Measurements from ENCODE around the gene COMMD3. TPM values are rescaled to one million over a fixed set of nuclear protein-coding genes. Genes with fewer than 3 reads are reported as not detected.

COMMD3 gene
- total RNA-seq, 4 donors from 2014 or later, result 29.9 to 41.3 (median 31.4) TPM

DNA sequence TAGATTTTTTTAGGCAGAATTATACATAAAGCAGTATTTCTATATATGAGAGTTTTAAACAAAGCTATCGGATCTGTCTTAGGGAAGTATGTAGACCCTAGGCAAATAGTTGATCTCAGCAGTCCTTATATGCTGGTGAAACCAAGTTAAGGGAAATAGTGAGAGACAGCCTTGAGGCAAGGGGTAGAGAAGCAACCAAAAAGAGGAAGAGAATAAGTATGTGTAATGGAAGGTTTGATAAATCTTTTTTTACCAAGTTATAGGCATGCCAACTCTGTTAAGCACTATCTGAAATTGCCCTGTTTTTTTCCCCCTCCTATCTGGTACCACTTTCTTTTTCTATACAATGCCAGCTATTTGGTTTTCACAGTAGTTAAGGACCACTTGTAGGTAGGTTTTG, 49.0 kb downstream of the COMMD3 start:
- H3K27ac ChIP-seq, result no peak overlapping the region
- 93 to 95% methylated on average over 1 of the region's 1 CpG for WGBS, 2 donors

DNA sequence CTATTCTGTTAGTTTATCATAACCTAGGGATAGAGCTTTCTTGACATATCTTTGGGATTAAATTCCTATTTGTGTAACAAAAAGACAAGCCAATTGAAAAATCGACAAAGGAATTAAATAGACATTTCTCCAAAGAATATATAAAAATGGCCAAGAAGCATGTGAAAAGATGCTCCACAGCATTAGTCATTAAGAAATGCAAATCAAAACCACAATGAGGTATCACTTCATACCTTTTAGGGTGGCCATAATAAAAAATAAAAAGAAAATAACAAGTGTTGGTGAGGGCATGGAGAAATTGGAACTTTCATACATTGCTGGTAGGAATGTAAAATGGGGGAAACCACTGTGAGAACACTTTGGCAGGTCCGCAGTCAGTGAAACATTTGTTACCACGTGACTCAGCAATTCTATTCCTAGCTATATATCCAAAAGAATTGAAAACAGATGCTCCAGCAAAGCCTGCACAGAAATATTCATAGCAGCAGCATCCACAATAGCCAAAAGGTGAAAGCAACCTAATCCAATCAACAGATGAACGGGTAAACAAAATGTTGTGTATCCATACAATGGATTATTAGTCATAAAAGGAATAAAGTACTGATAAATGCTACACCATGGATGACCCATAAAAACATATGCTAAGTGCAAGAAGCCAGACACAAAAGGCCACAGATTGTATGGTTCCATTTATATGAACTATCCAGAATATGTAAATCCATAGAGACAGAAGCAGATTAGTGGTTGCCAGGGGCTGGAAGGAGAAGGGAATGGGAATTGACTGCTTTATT, 49.7 kb downstream of the COMMD3 start:
- no peaks in the 10 kb centered on the region for H3K27me3 ChIP-seq
- no peaks in the 10 kb centered on the region for H3K4me1 ChIP-seq
- 85 to 90% methylated on average over 4 of the region's 4 CpGs for WGBS, 2 donors
- intact Hi-C loops (cut with DNase I), result no loop called here
- DNase-seq, result no peak
- no peaks in the 10 kb centered on the region for H3K36me3 ChIP-seq
- no peak overlapping the region for H3K4me3 ChIP-seq (replicated peaks in 1 of 3)
- TF ChIP-seq POLR2A (IDR thresholded peaks at IDR 0.05), result no peak
- TF ChIP-seq, protein P1, sequence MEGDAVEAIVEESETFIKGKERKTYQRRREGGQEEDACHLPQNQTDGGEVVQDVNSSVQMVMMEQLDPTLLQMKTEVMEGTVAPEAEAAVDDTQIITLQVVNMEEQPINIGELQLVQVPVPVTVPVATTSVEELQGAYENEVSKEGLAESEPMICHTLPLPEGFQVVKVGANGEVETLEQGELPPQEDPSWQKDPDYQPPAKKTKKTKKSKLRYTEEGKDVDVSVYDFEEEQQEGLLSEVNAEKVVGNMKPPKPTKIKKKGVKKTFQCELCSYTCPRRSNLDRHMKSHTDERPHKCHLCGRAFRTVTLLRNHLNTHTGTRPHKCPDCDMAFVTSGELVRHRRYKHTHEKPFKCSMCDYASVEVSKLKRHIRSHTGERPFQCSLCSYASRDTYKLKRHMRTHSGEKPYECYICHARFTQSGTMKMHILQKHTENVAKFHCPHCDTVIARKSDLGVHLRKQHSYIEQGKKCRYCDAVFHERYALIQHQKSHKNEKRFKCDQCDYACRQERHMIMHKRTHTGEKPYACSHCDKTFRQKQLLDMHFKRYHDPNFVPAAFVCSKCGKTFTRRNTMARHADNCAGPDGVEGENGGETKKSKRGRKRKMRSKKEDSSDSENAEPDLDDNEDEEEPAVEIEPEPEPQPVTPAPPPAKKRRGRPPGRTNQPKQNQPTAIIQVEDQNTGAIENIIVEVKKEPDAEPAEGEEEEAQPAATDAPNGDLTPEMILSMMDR (IDR thresholded peaks at IDR 0.05), result no peak
- no peak overlapping the region for H3K27ac ChIP-seq
- H3K9me3 ChIP-seq, result no peaks in the 10 kb centered on the region

More for the DNA sequence above, 49.0 kb downstream of the COMMD3 start:
- H3K4me3 ChIP-seq (replicated peaks in 1 of 3), result no peak overlapping the region
- intact Hi-C loops (cut with DNase I), result no loop called here
- no peaks in the 10 kb centered on the region for H3K9me3 ChIP-seq
- no peak for DNase-seq
- TF ChIP-seq POLR2A (IDR thresholded peaks at IDR 0.05), result no peak
- TF ChIP-seq, protein P1 (IDR thresholded peaks at IDR 0.05), result no peak
- H3K36me3 ChIP-seq, result no peaks in the 10 kb centered on the region
- H3K4me1 ChIP-seq, result no peaks in the 10 kb centered on the region
- H3K27me3 ChIP-seq, result no peaks in the 10 kb centered on the region

DNA sequence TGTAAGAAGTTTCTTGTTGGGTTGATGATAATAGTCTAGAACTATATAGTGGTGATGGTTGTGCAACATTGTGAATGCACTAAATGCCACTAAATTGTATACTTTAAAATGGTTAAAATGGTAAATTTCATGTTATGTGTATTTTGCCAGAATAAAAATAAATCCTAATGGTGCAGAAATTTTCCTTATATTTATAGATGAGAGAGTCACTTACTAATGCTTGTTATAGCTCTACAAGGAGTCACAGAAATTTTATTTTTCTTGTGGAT, 50.2 kb downstream of the COMMD3 start:
- H3K4me1 ChIP-seq, result no peaks in the 10 kb centered on the region
- intact Hi-C loops (cut with DNase I), result no loop called here
- H3K36me3 ChIP-seq, result no peaks in the 10 kb centered on the region
- DNase-seq, result no peak
- no peaks in the 10 kb centered on the region for H3K9me3 ChIP-seq
- H3K27ac ChIP-seq, result no peak overlapping the region
- TF ChIP-seq, protein P1 (IDR thresholded peaks at IDR 0.05), result no peak
- no peak for TF ChIP-seq POLR2A (IDR thresholded peaks at IDR 0.05)
- no peak overlapping the region for H3K4me3 ChIP-seq (replicated peaks in 1 of 3)
- no peaks in the 10 kb centered on the region for H3K27me3 ChIP-seq

DNA sequence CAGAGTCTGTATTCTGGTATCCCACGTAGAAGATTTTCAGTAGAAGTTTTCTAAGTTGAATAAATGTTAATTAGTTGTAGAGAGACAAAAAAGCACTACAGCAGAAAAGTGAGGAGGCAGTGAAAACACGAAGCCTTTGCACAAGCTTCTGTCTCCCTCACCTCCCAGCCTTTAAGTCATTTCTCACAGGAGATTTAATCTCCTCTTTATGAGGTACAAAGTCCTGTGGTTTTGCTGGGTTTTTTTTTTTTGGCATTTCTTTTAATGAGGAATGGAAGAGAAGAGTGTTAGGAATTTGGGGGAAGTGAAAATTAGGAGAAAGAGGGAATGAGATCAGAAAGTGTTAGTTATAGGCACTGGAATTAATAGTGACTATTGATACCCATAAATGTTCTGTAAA, 50.6 kb downstream of the COMMD3 start:
- Histone ChIP-seq H3K27ac (no peak overlapping the region), H3K9me3 (no peaks in the 10 kb centered on the region), H3K4me1 (no peaks in the 10 kb centered on the region), H3K4me3 (replicated peaks in 1 of 3) (no peak overlapping the region), H3K36me3 (no peaks in the 10 kb centered on the region), H3K27me3 (no peaks in the 10 kb centered on the region)
- TF ChIP-seq, protein P1 (IDR thresholded peaks at IDR 0.05), result no peak
- no peak for TF ChIP-seq POLR2A (IDR thresholded peaks at IDR 0.05)
- 74% methylated on average over 2 of the region's 2 CpGs for WGBS, 2 donors
- intact Hi-C loops (cut with DNase I), result no loop called here
- DNase-seq, result no peak

DNA sequence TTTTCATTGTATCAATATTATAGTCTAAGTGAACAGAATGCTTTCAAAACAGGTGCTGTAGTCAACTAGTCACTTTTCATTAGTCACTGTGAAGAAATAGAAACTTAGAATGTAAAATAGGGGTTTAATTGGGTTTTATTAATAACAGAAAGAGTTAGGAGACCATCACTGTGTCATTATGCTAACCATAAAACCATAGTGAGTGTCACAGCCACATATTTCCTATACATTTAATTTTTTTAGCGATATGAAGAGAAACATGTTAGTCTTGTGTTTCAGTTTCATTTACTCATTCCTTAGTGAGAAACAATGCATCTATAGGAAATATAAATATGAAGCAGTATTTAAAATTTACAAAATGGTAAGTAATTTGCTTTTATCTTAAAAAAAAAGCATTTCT, 51.3 kb downstream of the COMMD3 start:
- Histone ChIP-seq H3K36me3 (no peaks in the 10 kb centered on the region), H3K4me3 (replicated peaks in 1 of 3) (no peak overlapping the region), H3K4me1 (no peaks in the 10 kb centered on the region), H3K27me3 (no peaks in the 10 kb centered on the region), H3K9me3 (no peaks in the 10 kb centered on the region), H3K27ac (no peak overlapping the region)
- whole genome bisulfite sequencing, 2 donors, result 90 to 96% methylated on average over 1 of the region's 1 CpG
- no peak for DNase-seq
- TF ChIP-seq, protein P1 (IDR thresholded peaks at IDR 0.05), result no peak
- TF ChIP-seq POLR2A (IDR thresholded peaks at IDR 0.05), result no peak
- intact Hi-C loops (cut with DNase I), result no loop called here

Measured in thyroid gland (tissue), 4 donors.